Measurements from ENCODE around the gene PDZK1. TPM values are rescaled to one million over a fixed set of nuclear protein-coding genes. Genes with fewer than 3 reads are reported as not detected.
"Not testable (repeated sequence)": the region's sequence is repeated elsewhere in the genome, so short reads cannot be mapped to it uniquely, and the experiment has no call there.

The PDZK1 gene
- total RNA-seq, 2 experiments from 2014 or later = not detected

DNA sequence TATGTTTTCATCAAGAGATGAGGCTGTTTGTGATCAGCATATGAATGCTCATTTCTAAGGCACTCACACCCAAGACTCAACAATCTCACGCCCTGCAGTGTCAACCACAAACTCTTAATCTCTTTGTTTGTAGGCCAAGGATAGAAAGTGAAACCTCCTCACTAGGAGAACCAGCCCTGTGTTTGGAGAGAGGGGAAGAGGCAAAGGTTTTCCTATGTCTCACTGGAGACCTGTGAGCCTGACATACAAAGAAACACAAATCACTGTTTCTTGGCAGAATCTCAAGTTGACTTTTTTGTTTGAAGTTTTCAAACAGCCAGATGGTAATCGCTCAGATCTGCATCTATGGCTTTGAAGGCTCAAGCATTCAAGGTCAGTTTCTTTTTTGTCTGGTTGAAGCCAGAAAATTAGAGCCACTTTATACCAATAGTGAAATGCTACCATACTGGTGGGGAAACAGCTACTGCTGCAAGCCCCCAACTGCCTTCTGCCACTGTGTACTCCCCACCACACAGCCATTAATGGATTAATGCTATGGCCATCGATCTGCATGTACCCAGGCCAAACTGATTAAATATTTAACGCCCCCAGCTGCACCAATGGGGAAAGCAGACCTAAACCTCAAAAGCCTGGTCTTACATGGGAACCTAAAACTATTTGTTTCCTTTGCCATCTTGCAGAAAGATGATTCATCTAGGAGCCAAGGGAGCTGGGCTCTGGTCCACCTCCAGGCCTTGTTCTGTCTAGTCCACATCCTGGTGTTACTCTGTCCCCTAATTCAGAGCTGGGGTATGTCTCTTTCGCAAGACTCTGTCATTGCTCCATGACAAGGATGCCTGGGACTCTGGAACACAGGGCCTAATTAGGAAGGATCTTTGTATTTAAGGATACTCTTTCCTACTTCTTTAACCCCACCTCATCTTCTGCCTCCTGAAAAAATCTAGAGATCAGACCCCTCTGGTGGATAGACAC, 16.3 kb downstream of the PDZK1 start:
- H3K27me3 Mint-ChIP-seq = no peaks in the 10 kb centered on the region
- ChIA-PET CTCF (interaction anchor here (1.1 to 3.6 kb wide), 2 partner anchors 14 to 30 kb away, joined by 3 to 13 read pairs; no protein-coding TSS in a partner anchor), POLR2A (no interaction called here)
- H3K9me3 Mint-ChIP-seq = no peaks in the 10 kb centered on the region
- peaks cover 27% of the 10 kb centered on the region for H3K4me1 Mint-ChIP-seq (ENCODE audit: low read depth)
- no peak overlapping the region for H3K4me3 Mint-ChIP-seq
- peak; percentile 66 for DNase-seq
- no peaks in the 10 kb centered on the region for H3K36me3 Mint-ChIP-seq (ENCODE audit: low read depth)
- intact Hi-C loops (cut with micrococcal nuclease) = no loop called here
- peak overlapping the region; percentile 68 for H3K27ac Mint-ChIP-seq
- TF ChIP-seq, protein P1, sequence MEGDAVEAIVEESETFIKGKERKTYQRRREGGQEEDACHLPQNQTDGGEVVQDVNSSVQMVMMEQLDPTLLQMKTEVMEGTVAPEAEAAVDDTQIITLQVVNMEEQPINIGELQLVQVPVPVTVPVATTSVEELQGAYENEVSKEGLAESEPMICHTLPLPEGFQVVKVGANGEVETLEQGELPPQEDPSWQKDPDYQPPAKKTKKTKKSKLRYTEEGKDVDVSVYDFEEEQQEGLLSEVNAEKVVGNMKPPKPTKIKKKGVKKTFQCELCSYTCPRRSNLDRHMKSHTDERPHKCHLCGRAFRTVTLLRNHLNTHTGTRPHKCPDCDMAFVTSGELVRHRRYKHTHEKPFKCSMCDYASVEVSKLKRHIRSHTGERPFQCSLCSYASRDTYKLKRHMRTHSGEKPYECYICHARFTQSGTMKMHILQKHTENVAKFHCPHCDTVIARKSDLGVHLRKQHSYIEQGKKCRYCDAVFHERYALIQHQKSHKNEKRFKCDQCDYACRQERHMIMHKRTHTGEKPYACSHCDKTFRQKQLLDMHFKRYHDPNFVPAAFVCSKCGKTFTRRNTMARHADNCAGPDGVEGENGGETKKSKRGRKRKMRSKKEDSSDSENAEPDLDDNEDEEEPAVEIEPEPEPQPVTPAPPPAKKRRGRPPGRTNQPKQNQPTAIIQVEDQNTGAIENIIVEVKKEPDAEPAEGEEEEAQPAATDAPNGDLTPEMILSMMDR (IDR thresholded peaks at IDR 0.05) = no peak
- peak; percentile 95 for ATAC-seq

DNA sequence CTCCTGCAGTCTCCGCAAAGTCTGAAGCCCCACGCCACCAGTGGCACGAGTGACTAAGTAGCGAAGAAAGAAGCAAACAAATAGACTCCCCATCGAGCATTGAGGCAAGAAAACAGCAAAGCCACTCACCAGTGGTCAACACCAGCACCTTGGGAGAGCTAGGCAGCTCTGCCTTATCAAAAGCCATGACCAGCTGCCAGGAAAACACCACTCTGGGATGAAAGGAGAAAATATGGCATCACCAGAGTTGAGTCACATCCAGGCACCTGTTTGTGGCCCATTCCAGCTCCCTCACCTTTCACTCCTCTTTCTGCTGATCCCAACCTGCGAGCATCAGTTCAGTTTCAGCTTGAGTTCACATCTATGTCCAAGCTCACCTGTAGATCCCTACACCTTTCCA, 17.2 kb downstream of the PDZK1 start:
- DNase-seq (no peak), ATAC-seq (no peak)
- Mint-ChIP-seq H3K4me3 (no peak overlapping the region), H3K4me1 (ENCODE audit: low read depth) (peaks cover 27% of the 10 kb centered on the region), H3K36me3 (ENCODE audit: low read depth) (no peaks in the 10 kb centered on the region), H3K27ac (no peak overlapping the region), H3K27me3 (no peaks in the 10 kb centered on the region), H3K9me3 (no peaks in the 10 kb centered on the region)
- TF ChIP-seq, protein P1 (IDR thresholded peaks at IDR 0.05) = no peak
- ChIA-PET POLR2A (no interaction called here), CTCF (interaction anchor here (1.2 kb wide), 1 partner anchor 10 kb away, joined by 3 read pairs; no protein-coding TSS in a partner anchor)
- intact Hi-C loops (cut with micrococcal nuclease) = no loop called here

DNA sequence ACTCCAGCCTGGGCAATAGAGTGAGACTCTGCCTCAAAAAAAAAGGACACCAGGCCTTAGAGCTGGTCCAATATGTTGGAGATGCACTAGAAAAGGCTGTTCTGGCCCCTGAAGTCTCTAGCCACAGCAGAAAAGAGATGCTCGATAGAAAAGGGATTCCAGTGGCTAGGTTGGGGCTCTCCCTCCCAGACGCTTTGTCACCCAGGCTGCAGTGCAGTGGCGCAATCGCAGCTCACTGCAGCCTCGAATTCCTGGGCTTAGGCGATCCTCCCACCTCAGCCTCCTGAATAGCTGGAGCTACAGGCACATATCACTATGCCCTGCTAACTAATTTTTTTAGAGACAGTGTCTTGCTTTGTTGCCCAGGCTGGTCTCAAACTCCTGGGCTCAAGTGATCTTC, 18.2 kb downstream of the PDZK1 start:
- POLR2A ChIA-PET = interaction anchor here (0.7 to 1.2 kb wide), 2 partner anchors 9 to 11 kb away, joined by 3 to 4 read pairs; no protein-coding TSS in a partner anchor
- no peak for DNase-seq
- CTCF ChIA-PET = interaction anchor here (1.4 kb wide), 1 partner anchor 95 kb away, joined by 3 read pairs; no protein-coding TSS in a partner anchor
- H3K36me3 Mint-ChIP-seq (ENCODE audit: low read depth) = no peaks in the 10 kb centered on the region
- intact Hi-C loops (cut with micrococcal nuclease) = no loop called here
- H3K27ac Mint-ChIP-seq = no peak overlapping the region
- H3K4me1 Mint-ChIP-seq (ENCODE audit: low read depth) = peaks cover 27% of the 10 kb centered on the region
- H3K9me3 Mint-ChIP-seq = no peaks in the 10 kb centered on the region
- ATAC-seq = no peak
- no peaks in the 10 kb centered on the region for H3K27me3 Mint-ChIP-seq
- TF ChIP-seq, protein P1 (IDR thresholded peaks at IDR 0.05) = no peak
- no peak overlapping the region for H3K4me3 Mint-ChIP-seq

DNA sequence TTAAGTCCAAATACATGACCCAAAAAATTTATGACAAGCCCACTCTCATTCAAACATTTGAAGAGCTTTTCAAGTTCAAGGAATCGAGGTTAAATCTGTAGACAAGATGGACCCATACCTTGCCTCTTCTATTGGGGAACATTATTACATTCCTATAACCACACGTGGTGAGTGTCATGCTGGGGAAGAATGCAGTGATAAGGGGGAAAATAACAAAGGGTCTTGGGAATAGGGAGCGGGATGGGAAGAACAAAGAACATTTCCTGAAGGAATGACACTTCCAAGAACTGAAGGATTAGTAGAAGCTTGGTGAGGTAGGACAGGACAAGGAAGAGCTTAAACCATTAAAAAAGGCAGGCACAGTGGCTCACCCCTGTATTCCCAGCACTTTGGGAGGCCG, 18.8 kb downstream of the PDZK1 start:
- H3K4me1 Mint-ChIP-seq (ENCODE audit: low read depth) = peaks cover 27% of the 10 kb centered on the region
- DNase-seq (no peak), ATAC-seq (no peak)
- H3K27ac Mint-ChIP-seq = no peak overlapping the region
- H3K4me3 Mint-ChIP-seq = no peak overlapping the region
- TF ChIP-seq, protein P1 (IDR thresholded peaks at IDR 0.05) = no peak
- ChIA-PET CTCF (interaction anchor here (1.4 kb wide), 1 partner anchor 96 kb away, joined by 3 read pairs; no protein-coding TSS in a partner anchor), POLR2A (interaction anchor here (1.2 kb wide), 1 partner anchor 10 kb away, joined by 3 read pairs; no protein-coding TSS in a partner anchor)
- no peaks in the 10 kb centered on the region for H3K27me3 Mint-ChIP-seq
- no peaks in the 10 kb centered on the region for H3K36me3 Mint-ChIP-seq (ENCODE audit: low read depth)
- H3K9me3 Mint-ChIP-seq = no peaks in the 10 kb centered on the region
- intact Hi-C loops (cut with micrococcal nuclease) = no loop called here

DNA sequence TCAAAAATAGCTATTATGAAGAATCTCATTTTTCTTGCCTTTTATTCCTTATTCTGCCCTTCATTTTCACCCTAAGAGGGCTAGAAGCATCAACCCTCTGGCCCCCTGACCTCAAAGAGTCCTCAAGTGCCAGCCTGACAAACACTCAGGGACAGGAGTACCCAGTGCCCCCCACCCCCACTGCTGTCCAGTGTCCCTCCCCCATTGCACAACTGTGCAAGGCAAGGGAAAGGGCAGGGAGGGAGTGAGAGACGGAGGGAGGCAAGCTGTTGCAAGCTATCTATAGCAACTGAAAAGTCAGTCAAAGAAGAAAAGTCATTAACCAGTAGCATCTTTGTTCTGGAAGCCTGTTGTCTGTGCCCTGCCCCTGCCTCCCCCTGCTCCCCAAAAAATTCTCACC, 21.1 kb downstream of the PDZK1 start:
- H3K4me1 Mint-ChIP-seq (ENCODE audit: low read depth) = peaks cover 23% of the 10 kb centered on the region
- ATAC-seq; H3K27me3 Mint-ChIP-seq; DNase-seq; H3K4me3 Mint-ChIP-seq; H3K36me3 Mint-ChIP-seq (ENCODE audit: low read depth); CTCF ChIA-PET; intact Hi-C loops (cut with micrococcal nuclease); H3K9me3 Mint-ChIP-seq; H3K27ac Mint-ChIP-seq; POLR2A ChIA-PET: not testable (repeated sequence)

DNA sequence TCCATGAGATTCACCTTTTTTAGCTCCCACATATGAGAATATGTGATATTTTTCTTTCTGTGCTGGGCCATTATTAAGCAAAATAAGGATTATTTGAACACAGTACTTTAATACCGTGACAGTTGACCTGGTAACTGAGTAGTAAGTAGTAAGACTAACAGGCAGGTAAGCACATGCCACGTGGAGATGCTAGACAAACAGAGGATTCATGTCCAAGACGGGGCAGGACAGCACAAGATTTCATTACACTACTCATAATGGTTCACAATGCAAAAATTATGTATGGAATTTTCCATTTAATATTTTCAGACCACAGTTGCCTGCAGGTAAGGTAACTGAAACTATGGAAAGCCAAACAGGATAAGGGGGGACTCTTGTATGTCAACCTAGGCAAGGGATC, 22.3 kb downstream of the PDZK1 start:
- peaks cover 11% of the 10 kb centered on the region for H3K4me1 Mint-ChIP-seq (ENCODE audit: low read depth)
- H3K27ac Mint-ChIP-seq; H3K27me3 Mint-ChIP-seq; H3K36me3 Mint-ChIP-seq (ENCODE audit: low read depth); DNase-seq; H3K9me3 Mint-ChIP-seq; ATAC-seq; intact Hi-C loops (cut with micrococcal nuclease); POLR2A ChIA-PET; CTCF ChIA-PET; H3K4me3 Mint-ChIP-seq: not testable (repeated sequence)

DNA sequence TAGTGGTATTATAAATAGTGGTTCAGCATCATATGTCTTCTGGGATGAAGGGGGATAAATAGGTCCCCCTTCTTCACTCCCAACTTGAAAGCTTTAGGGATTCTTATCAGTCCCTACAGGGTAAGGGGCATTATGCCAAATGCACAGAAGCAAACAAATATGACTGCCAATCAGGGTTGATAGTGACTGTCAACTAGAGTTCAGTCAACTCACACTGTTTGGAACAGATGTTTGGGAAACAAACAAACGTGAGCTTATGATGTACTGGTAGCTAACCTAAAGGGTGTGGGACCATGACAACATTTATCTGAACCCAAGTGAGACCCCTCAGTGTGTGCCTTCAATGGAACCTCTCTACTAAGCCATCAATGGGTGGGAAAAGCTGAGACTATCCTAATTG, 34.0 kb downstream of the PDZK1 start:
- POLR2A ChIA-PET; intact Hi-C loops (cut with micrococcal nuclease); DNase-seq; H3K4me3 Mint-ChIP-seq; H3K9me3 Mint-ChIP-seq; CTCF ChIA-PET; H3K27ac Mint-ChIP-seq; ATAC-seq; H3K27me3 Mint-ChIP-seq: not testable (repeated sequence)
- peaks cover 11% of the 10 kb centered on the region for H3K36me3 Mint-ChIP-seq (ENCODE audit: low read depth)
- peaks cover 19% of the 10 kb centered on the region for H3K4me1 Mint-ChIP-seq (ENCODE audit: low read depth)

DNA sequence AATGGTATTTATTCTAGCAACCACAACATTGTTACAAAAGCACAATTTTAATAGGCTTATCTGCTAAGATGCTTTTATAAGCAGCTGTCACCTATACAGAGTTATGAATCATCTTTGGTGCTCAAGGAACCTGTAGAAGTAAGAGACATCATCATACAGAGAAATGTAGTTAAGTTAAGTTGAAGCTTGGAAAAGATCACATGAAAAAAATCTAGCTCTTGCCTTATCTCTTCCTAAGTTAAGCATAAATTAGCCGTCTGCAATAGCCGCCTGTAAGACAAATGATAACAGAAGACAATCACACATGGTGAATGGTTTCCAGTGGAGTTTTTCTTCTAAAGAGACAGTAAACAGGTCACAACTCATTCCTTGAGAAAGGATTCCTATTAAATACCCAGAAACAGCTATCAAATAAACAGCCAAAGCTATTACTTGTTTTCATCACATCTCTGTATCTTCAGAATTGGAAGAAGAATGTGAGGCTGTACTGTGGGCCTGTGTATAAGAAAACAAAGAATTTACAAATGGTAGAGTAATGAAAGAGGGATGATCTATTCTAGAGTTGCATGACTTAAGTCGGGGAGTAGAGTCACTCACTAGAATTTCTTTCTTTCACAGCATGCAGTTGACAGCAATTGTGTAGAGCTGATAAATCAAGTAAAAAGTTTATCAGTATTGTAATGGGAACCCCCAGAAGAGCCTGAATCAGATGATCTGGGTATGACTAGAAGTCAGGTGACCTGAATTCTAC, 36.0 kb downstream of the PDZK1 start:
- H3K4me3 Mint-ChIP-seq; H3K27me3 Mint-ChIP-seq; intact Hi-C loops (cut with micrococcal nuclease); H3K9me3 Mint-ChIP-seq; POLR2A ChIA-PET; DNase-seq; CTCF ChIA-PET: not testable (repeated sequence)
- Mint-ChIP-seq H3K36me3 (ENCODE audit: low read depth) (peaks cover 21% of the 10 kb centered on the region), H3K27ac (peak overlapping the region; percentile 93), H3K4me1 (ENCODE audit: low read depth) (peaks cover 21% of the 10 kb centered on the region)
- ATAC-seq = peak; percentile 41

Measured in activated CD8-positive, alpha-beta T cell treated with anti-CD3 and anti-CD28 coated beads for 36 hours (primary cell).